GM23338 (cell line): Measurements from ENCODE around the gene SHOX. TPM values are rescaled to one million over a fixed set of nuclear protein-coding genes. Genes with fewer than 3 reads are reported as not detected.

Source experiments
- ATAC-seq: fragments of 200-7000 bp; cut with Tn5 transposase; 3 replicates; pipeline ENCODE4 v1.9.1; 2020
- DNase-seq: peaks from one replicate; pipeline ENCODE4 v3.0.0-alpha.2; 2015; ENCODE audit warnings: low spot score
- H2AFZ ChIP-seq: fragments of 200-600 bp; sonication (generic); 2 replicates; pipeline ENCODE4 v1.8.0; 2016; ENCODE audit warnings: antibody characterized with exemption, mild to moderate bottlenecking, moderate library complexity
- H3F3A ChIP-seq: fragments of 200-600 bp; sonication (generic); replicated peaks from 2 replicates; pipeline ENCODE4 v1.8.0; 2017; ENCODE audit warnings: antibody characterized with exemption, mixed run types, low read depth
- H3K27ac ChIP-seq: fragments of 200-600 bp; sonication (generic); 2 replicates; pipeline ENCODE4 v1.6.1; 2016; ENCODE audit warnings: low read depth
- H3K27me3 ChIP-seq: fragments of 200-600 bp; sonication (generic); 2 replicates; pipeline ENCODE4 v1.8.0; 2016; ENCODE audit warnings: mild to moderate bottlenecking, mixed run types, moderate library complexity; ENCODE audit not compliant: insufficient read depth
- H3K36me3 ChIP-seq: fragments of 200-600 bp; sonication (generic); 2 replicates; pipeline ENCODE4 v1.8.0; 2016; ENCODE audit warnings: mild to moderate bottlenecking; ENCODE audit not compliant: insufficient read depth
- H3K4me1 ChIP-seq: fragments of 200-600 bp; sonication (generic); 2 replicates; pipeline ENCODE4 v1.8.0; 2016; ENCODE audit warnings: mild to moderate bottlenecking, moderate library complexity; ENCODE audit not compliant: insufficient read depth
- H3K4me2 ChIP-seq: fragments of 200-600 bp; sonication (generic); 2 replicates; pipeline ENCODE4 v1.7.1; 2017; ENCODE audit warnings: mixed run types
- H3K4me3 ChIP-seq: fragments of 200-600 bp; sonication (generic); 2 replicates; pipeline ENCODE4 v1.6.1; 2016; ENCODE audit warnings: mixed run types
- H3K79me2 ChIP-seq: fragments of 200-600 bp; sonication (generic); replicated peaks from 2 replicates; pipeline ENCODE4 v1.8.0; 2017; ENCODE audit warnings: mild to moderate bottlenecking; ENCODE audit not compliant: insufficient read depth
- H3K9me2 ChIP-seq: fragments of 200-600 bp; sonication (generic); 2 replicates; pipeline ENCODE4 v1.8.0; 2017; ENCODE audit not compliant: insufficient read depth
- H4K20me1 ChIP-seq: fragments of 200-600 bp; sonication (generic); replicated peaks from 2 replicates; pipeline ENCODE4 v1.8.0; 2017; ENCODE audit warnings: mild to moderate bottlenecking; ENCODE audit not compliant: insufficient read depth
- H3K27ac Mint-ChIP-seq: 2 replicates; pipeline ENCODE4 v1.8.0; 2020; ENCODE audit warnings: inconsistent platforms, mild to moderate bottlenecking, moderate library complexity, mixed read lengths
- H3K27me3 Mint-ChIP-seq: 3 replicates; pipeline ENCODE4 v1.8.0; 2022; ENCODE audit warnings: low read depth, mild to moderate bottlenecking, moderate library complexity, mixed read lengths, inconsistent platforms; ENCODE audit not compliant: insufficient read depth, poor library complexity
- H3K36me3 Mint-ChIP-seq: 3 replicates; pipeline ENCODE4 v1.8.0; 2021; ENCODE audit warnings: low read depth, mild to moderate bottlenecking, inconsistent platforms, moderate library complexity, mixed read lengths
- H3K4me1 Mint-ChIP-seq: 3 replicates; pipeline ENCODE4 v1.8.0; 2020; ENCODE audit warnings: mild to moderate bottlenecking, inconsistent platforms, mixed read lengths
- H3K4me3 Mint-ChIP-seq: 3 replicates; pipeline ENCODE4 v1.8.0; 2021; ENCODE audit warnings: moderate library complexity, mild to moderate bottlenecking, inconsistent platforms, mixed read lengths
- H3K9me3 Mint-ChIP-seq: 3 replicates; pipeline ENCODE4 v1.8.0; 2020; ENCODE audit warnings: moderate library complexity, mild to moderate bottlenecking, inconsistent platforms, mixed read lengths
- CREB1 ChIP-seq: fragments of 250-450 bp; sonication (Bioruptor Pico); IDR thresholded peaks from 2 replicates; pipeline ENCODE4 v1.5.0; 2020; ENCODE audit warnings: low read depth, mild to moderate bottlenecking, moderate library complexity
- EZH2 ChIP-seq: fragments of 200-600 bp; sonication (generic); IDR thresholded peaks from one replicate; pipeline ENCODE4 v1.8.0; 2017; ENCODE audit warnings: antibody characterized with exemption, mild to moderate bottlenecking, low read depth; ENCODE audit not compliant: unreplicated experiment
- EZH2phosphoT487 ChIP-seq: fragments of 200-600 bp; sonication (generic); IDR thresholded peaks from one replicate; pipeline ENCODE4 v1.8.1; 2018; ENCODE audit warnings: antibody characterized with exemption; ENCODE audit not compliant: unreplicated experiment
- JUNB ChIP-seq: IDR thresholded peaks from one replicate; pipeline ENCODE4 v1.6.1; 2016; ENCODE audit warnings: antibody characterized with exemption; ENCODE audit not compliant: unreplicated experiment
- NANOG ChIP-seq: IDR thresholded peaks from 2 replicates; pipeline ENCODE4 v1.6.1; 2016; ENCODE audit warnings: antibody characterized with exemption, borderline replicate concordance
- POLR2AphosphoS5 ChIP-seq: IDR thresholded peaks from 2 replicates; pipeline ENCODE4 v1.6.1; 2016; ENCODE audit warnings: antibody characterized with exemption, low read depth
- STAT1 ChIP-seq: IDR thresholded peaks from one replicate; pipeline ENCODE4 v1.6.1; 2016; ENCODE audit warnings: antibody characterized with exemption; ENCODE audit not compliant: unreplicated experiment
- ZNF114 ChIP-seq: fragments of 250-450 bp; sonication (Bioruptor Pico); IDR thresholded peaks from 2 replicates; pipeline ENCODE4 v1.5.0; 2020; ENCODE audit warnings: mild to moderate bottlenecking, moderate library complexity
- ZNF331 ChIP-seq: fragments of 250-450 bp; sonication (Bioruptor Pico); IDR thresholded peaks from 2 replicates; pipeline ENCODE4 v1.5.0; 2020; ENCODE audit warnings: low read depth, mild to moderate bottlenecking, moderate library complexity
- polyA plus RNA-seq: library from polyadenylated mRNA; unstranded; fragments of >200 nt; fragmentation: Nextera tagmentation; extraction: Ambion mirVana; gene quantifications from 2 replicates; pipeline ENCODE4 v1.2.1, GENCODE V29; 2016
- total RNA-seq: library from RNA; depleted of rRNA; stranded (reverse); fragments of >200 nt; shearing (Covaris generic); gene quantifications from 2 replicates; pipeline ENCODE4 v1.2.3, GENCODE V29; 2014
- TF ChIP-seq, protein P1 (sequence below), 2 experiments: fragments of 200-600 bp in 1 of 2; sonication (generic) in 1 of 2; conservative IDR thresholded peaks; 2 replicates each; pipeline versions ENCODE4 v1.5.1 to v1.6.1; 2016 to 2017; ENCODE audit warnings: antibody characterized with exemption in 2 of 2, low read depth in 2 of 2, mild to moderate bottlenecking in 2 of 2, moderate library complexity in 1 of 2
- TF ChIP-seq, protein P2 (sequence below): IDR thresholded peaks from one replicate; pipeline ENCODE4 v1.6.1; 2018; ENCODE audit warnings: antibody characterized with exemption; ENCODE audit not compliant: unreplicated experiment
- TF ChIP-seq, protein P3 (sequence below): IDR thresholded peaks from 2 replicates; pipeline ENCODE4 v1.6.1; 2016; ENCODE audit warnings: antibody characterized with exemption
- TF ChIP-seq, protein P4 (sequence below): fragments of 250-450 bp; sonication (Bioruptor Pico); IDR thresholded peaks from 2 replicates; pipeline ENCODE4 v1.5.0; 2020; ENCODE audit warnings: mild to moderate bottlenecking, moderate library complexity

Gene SHOX
- total and polyA plus RNA-seq, 2 experiments from 2014 or later = not detected

DNA sequence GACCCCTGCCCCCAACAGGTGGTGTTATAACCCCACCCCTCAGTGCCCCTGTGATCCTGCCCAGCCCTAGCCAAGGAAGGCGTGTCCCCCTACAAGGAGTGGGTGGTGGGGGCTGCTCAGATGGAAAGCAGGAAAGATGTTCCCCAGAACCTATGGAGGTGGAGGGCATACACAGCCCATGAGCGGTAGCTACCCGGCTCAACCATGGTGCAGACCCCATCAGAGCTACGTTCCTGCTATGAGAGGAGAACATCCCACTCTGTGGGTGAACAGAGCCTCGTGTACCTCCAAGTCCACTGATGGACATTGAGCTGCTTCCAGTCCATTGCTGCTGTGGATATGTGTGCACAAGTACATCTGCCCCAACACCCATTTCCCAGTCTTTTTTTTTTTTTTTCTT is 71.1 kb downstream of the SHOX start:
- H3K36me3 Mint-ChIP-seq = peaks cover 55% of the 10 kb centered on the region
- no peak overlapping the region for H3K27ac Mint-ChIP-seq
- DNase-seq (no peak), ATAC-seq (no peak)
- no peaks in the 10 kb centered on the region for H3F3A ChIP-seq
- H3K79me2 ChIP-seq = no peaks in the 10 kb centered on the region
- no peak overlapping the region for H3K4me3 ChIP-seq
- peaks cover 2% of the 10 kb centered on the region for H3K27me3 Mint-ChIP-seq
- peaks cover 100% of the 10 kb centered on the region for H3K9me3 Mint-ChIP-seq
- no peak overlapping the region for H3K27ac ChIP-seq
- H3K4me2 ChIP-seq = no peak overlapping the region
- no peak overlapping the region for H2AFZ ChIP-seq
- H3K4me1 ChIP-seq = no peaks in the 10 kb centered on the region
- H3K36me3 ChIP-seq = 0 out of 2 replicates have a peak, but pooled peaks cover 4% of the 10 kb centered on the region
- H4K20me1 ChIP-seq = no peaks in the 10 kb centered on the region
- no peaks in the 10 kb centered on the region for H3K9me2 ChIP-seq
- H3K4me3 Mint-ChIP-seq = no peak overlapping the region
- no peaks in the 10 kb centered on the region for H3K4me1 Mint-ChIP-seq
- H3K27me3 ChIP-seq = no peaks in the 10 kb centered on the region
- no peak for TF ChIP-seq CREB1 (CRISPR knock-in tag)
- no peak for TF ChIP-seq POLR2AphosphoS5
- TF ChIP-seq EZH2 = no peak
- TF ChIP-seq, protein P1, sequence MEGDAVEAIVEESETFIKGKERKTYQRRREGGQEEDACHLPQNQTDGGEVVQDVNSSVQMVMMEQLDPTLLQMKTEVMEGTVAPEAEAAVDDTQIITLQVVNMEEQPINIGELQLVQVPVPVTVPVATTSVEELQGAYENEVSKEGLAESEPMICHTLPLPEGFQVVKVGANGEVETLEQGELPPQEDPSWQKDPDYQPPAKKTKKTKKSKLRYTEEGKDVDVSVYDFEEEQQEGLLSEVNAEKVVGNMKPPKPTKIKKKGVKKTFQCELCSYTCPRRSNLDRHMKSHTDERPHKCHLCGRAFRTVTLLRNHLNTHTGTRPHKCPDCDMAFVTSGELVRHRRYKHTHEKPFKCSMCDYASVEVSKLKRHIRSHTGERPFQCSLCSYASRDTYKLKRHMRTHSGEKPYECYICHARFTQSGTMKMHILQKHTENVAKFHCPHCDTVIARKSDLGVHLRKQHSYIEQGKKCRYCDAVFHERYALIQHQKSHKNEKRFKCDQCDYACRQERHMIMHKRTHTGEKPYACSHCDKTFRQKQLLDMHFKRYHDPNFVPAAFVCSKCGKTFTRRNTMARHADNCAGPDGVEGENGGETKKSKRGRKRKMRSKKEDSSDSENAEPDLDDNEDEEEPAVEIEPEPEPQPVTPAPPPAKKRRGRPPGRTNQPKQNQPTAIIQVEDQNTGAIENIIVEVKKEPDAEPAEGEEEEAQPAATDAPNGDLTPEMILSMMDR (conservative IDR thresholded peaks at IDR 0.05; ENCODE audit: low read depth in 2 of 2) = no peak
- TF ChIP-seq JUNB = no peak
- no peak for TF ChIP-seq ZNF331 (CRISPR knock-in tag)
- no peak for TF ChIP-seq NANOG
- TF ChIP-seq ZNF114 (CRISPR knock-in tag) = no peak
- TF ChIP-seq, protein P2, sequence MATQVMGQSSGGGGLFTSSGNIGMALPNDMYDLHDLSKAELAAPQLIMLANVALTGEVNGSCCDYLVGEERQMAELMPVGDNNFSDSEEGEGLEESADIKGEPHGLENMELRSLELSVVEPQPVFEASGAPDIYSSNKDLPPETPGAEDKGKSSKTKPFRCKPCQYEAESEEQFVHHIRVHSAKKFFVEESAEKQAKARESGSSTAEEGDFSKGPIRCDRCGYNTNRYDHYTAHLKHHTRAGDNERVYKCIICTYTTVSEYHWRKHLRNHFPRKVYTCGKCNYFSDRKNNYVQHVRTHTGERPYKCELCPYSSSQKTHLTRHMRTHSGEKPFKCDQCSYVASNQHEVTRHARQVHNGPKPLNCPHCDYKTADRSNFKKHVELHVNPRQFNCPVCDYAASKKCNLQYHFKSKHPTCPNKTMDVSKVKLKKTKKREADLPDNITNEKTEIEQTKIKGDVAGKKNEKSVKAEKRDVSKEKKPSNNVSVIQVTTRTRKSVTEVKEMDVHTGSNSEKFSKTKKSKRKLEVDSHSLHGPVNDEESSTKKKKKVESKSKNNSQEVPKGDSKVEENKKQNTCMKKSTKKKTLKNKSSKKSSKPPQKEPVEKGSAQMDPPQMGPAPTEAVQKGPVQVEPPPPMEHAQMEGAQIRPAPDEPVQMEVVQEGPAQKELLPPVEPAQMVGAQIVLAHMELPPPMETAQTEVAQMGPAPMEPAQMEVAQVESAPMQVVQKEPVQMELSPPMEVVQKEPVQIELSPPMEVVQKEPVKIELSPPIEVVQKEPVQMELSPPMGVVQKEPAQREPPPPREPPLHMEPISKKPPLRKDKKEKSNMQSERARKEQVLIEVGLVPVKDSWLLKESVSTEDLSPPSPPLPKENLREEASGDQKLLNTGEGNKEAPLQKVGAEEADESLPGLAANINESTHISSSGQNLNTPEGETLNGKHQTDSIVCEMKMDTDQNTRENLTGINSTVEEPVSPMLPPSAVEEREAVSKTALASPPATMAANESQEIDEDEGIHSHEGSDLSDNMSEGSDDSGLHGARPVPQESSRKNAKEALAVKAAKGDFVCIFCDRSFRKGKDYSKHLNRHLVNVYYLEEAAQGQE = no peak
- TF ChIP-seq, protein P3, sequence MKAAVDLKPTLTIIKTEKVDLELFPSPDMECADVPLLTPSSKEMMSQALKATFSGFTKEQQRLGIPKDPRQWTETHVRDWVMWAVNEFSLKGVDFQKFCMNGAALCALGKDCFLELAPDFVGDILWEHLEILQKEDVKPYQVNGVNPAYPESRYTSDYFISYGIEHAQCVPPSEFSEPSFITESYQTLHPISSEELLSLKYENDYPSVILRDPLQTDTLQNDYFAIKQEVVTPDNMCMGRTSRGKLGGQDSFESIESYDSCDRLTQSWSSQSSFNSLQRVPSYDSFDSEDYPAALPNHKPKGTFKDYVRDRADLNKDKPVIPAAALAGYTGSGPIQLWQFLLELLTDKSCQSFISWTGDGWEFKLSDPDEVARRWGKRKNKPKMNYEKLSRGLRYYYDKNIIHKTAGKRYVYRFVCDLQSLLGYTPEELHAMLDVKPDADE = no peak
- TF ChIP-seq, protein P4, sequence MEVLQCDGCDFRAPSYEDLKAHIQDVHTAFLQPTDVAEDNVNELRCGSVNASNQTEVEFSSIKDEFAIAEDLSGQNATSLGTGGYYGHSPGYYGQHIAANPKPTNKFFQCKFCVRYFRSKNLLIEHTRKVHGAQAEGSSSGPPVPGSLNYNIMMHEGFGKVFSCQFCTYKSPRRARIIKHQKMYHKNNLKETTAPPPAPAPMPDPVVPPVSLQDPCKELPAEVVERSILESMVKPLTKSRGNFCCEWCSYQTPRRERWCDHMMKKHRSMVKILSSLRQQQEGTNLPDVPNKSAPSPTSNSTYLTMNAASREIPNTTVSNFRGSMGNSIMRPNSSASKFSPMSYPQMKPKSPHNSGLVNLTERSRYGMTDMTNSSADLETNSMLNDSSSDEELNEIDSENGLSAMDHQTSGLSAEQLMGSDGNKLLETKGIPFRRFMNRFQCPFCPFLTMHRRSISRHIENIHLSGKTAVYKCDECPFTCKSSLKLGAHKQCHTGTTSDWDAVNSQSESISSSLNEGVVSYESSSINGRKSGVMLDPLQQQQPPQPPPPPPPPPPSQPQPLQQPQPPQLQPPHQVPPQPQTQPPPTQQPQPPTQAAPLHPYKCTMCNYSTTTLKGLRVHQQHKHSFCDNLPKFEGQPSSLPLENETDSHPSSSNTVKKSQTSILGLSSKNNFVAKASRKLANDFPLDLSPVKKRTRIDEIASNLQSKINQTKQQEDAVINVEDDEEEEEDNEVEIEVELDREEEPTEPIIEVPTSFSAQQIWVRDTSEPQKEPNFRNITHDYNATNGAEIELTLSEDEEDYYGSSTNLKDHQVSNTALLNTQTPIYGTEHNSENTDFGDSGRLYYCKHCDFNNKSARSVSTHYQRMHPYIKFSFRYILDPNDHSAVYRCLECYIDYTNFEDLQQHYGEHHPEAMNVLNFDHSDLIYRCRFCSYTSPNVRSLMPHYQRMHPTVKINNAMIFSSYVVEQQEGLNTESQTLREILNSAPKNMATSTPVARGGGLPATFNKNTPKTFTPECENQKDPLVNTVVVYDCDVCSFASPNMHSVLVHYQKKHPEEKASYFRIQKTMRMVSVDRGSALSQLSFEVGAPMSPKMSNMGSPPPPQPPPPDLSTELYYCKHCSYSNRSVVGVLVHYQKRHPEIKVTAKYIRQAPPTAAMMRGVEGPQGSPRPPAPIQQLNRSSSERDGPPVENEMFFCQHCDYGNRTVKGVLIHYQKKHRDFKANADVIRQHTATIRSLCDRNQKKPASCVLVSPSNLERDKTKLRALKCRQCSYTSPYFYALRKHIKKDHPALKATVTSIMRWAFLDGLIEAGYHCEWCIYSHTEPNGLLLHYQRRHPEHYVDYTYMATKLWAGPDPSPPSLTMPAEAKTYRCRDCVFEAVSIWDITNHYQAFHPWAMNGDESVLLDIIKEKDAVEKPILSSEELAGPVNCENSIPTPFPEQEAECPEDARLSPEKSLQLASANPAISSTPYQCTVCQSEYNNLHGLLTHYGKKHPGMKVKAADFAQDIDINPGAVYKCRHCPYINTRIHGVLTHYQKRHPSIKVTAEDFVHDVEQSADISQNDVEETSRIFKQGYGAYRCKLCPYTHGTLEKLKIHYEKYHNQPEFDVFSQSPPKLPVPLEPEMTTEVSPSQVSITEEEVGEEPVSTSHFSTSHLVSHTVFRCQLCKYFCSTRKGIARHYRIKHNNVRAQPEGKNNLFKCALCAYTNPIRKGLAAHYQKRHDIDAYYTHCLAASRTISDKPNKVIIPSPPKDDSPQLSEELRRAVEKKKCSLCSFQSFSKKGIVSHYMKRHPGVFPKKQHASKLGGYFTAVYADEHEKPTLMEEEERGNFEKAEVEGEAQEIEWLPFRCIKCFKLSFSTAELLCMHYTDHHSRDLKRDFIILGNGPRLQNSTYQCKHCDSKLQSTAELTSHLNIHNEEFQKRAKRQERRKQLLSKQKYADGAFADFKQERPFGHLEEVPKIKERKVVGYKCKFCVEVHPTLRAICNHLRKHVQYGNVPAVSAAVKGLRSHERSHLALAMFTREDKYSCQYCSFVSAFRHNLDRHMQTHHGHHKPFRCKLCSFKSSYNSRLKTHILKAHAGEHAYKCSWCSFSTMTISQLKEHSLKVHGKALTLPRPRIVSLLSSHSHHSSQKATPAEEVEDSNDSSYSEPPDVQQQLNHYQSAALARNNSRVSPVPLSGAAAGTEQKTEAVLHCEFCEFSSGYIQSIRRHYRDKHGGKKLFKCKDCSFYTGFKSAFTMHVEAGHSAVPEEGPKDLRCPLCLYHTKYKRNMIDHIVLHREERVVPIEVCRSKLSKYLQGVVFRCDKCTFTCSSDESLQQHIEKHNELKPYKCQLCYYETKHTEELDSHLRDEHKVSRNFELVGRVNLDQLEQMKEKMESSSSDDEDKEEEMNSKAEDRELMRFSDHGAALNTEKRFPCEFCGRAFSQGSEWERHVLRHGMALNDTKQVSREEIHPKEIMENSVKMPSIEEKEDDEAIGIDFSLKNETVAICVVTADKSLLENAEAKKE (CRISPR knock-in tag) = no peak
- TF ChIP-seq EZH2phosphoT487 = no peak
- no peak for TF ChIP-seq STAT1
